Measurements from ENCODE around the gene CLDN18.

Gene CLDN18

GRCh38 chr3:138009476-138010272 lies at the start of gene CLDN18:
Gene CLDN18 (plus strand): TSS chr3:138010165. CDS start chr3:138010226, 61 bp downstream.
- H3K9ac ChIP-seq (ENCODE audit: low read length): no peak within 1 kb of the TSS
- no peaks in the 10 kb centered on the region for H3K27me3 ChIP-seq (ENCODE audit: control insufficient read depth, insufficient read depth, low read length)
- no peaks in the 10 kb centered on the region for H3K36me3 ChIP-seq (ENCODE audit: control insufficient read depth, insufficient read depth, low read length)
- no peaks in the 10 kb centered on the region for H3K4me1 ChIP-seq (ENCODE audit: control insufficient read depth, insufficient read depth, low read length)
- H3K4me3 ChIP-seq (ENCODE audit: low read depth, low read length): no peak within 1 kb of the TSS
- peaks cover 3% of the 10 kb centered on the region; the same call in 1 of the 2 replicates for H3K9me3 ChIP-seq (ENCODE audit: control insufficient read depth, insufficient read depth, low read depth, low read length)
- no peak within 1 kb of the TSS for H3K27ac ChIP-seq (ENCODE audit: low read depth, low read length)

GRCh38 chr3:137962251-137962650 lies 47.7 kb upstream of the CLDN18 start:
- Histone ChIP-seq H3K4me3 (ENCODE audit: low read depth, low read length) (no peak overlapping the region), H3K4me1 (ENCODE audit: control insufficient read depth, insufficient read depth, low read length) (peaks cover 17% of the 10 kb centered on the region), H3K9me3 (ENCODE audit: control insufficient read depth, insufficient read depth, low read depth, low read length) (no peaks in the 10 kb centered on the region; the same call in 1 of the 2 replicates), H3K9ac (ENCODE audit: low read length) (no peak overlapping the region), H3K27me3 (ENCODE audit: control insufficient read depth, insufficient read depth, low read length) (no peaks in the 10 kb centered on the region), H3K27ac (ENCODE audit: low read depth, low read length) (no peak overlapping the region), H3K36me3 (ENCODE audit: control insufficient read depth, insufficient read depth, low read length) (no peaks in the 10 kb centered on the region)

- Histone ChIP-seq H3K4me1 (ENCODE audit: control insufficient read depth, insufficient read depth, low read length) (peaks cover 5% of the 10 kb centered on the region), H3K4me3 (ENCODE audit: low read depth, low read length) (no peak overlapping the region), H3K9me3 (ENCODE audit: control insufficient read depth, insufficient read depth, low read depth, low read length) (no peaks in the 10 kb centered on the region; the same call in 1 of the 2 replicates), H3K36me3 (ENCODE audit: control insufficient read depth, insufficient read depth, low read length) (no peaks in the 10 kb centered on the region), H3K27ac (ENCODE audit: low read depth, low read length) (no peak overlapping the region), H3K27me3 (ENCODE audit: control insufficient read depth, insufficient read depth, low read length) (no peaks in the 10 kb centered on the region), H3K9ac (ENCODE audit: low read length) (no peak overlapping the region)
Measured at GRCh38 chr3:137963463-137963862, 46.5 kb upstream of the CLDN18 start.

GRCh38 chr3:137970914-137971831 lies 38.8 kb upstream of the CLDN18 start:
- Histone ChIP-seq H3K9ac (ENCODE audit: low read length) (no peak overlapping the region), H3K4me1 (ENCODE audit: control insufficient read depth, insufficient read depth, low read length) (no peaks in the 10 kb centered on the region)

GRCh38 chr3:137972396-137972795 lies 37.6 kb upstream of the CLDN18 start:
- Histone ChIP-seq H3K27ac (ENCODE audit: low read depth, low read length) (no peak overlapping the region), H3K27me3 (ENCODE audit: control insufficient read depth, insufficient read depth, low read length) (no peaks in the 10 kb centered on the region), H3K9ac (ENCODE audit: low read length) (no peak overlapping the region), H3K36me3 (ENCODE audit: control insufficient read depth, insufficient read depth, low read length) (no peaks in the 10 kb centered on the region), H3K4me1 (ENCODE audit: control insufficient read depth, insufficient read depth, low read length) (no peaks in the 10 kb centered on the region), H3K4me3 (ENCODE audit: low read depth, low read length) (no peak overlapping the region), H3K9me3 (ENCODE audit: control insufficient read depth, insufficient read depth, low read depth, low read length) (no peaks in the 10 kb centered on the region)

More at GRCh38 chr3:137970914-137971831, 38.8 kb upstream of the CLDN18 start:
- Histone ChIP-seq H3K4me3 (ENCODE audit: low read depth, low read length) (no peak overlapping the region), H3K36me3 (ENCODE audit: control insufficient read depth, insufficient read depth, low read length) (no peaks in the 10 kb centered on the region), H3K27ac (ENCODE audit: low read depth, low read length) (no peak overlapping the region), H3K27me3 (ENCODE audit: control insufficient read depth, insufficient read depth, low read length) (no peaks in the 10 kb centered on the region), H3K9me3 (ENCODE audit: control insufficient read depth, insufficient read depth, low read depth, low read length) (no peaks in the 10 kb centered on the region)

GRCh38 chr3:137978328-137978727 lies 31.6 kb upstream of the CLDN18 start:
- Histone ChIP-seq H3K36me3 (ENCODE audit: control insufficient read depth, insufficient read depth, low read length) (no peaks in the 10 kb centered on the region), H3K4me3 (ENCODE audit: low read depth, low read length) (no peak overlapping the region), H3K4me1 (ENCODE audit: control insufficient read depth, insufficient read depth, low read length) (no peaks in the 10 kb centered on the region), H3K27ac (ENCODE audit: low read depth, low read length) (no peak overlapping the region), H3K27me3 (ENCODE audit: control insufficient read depth, insufficient read depth, low read length) (no peaks in the 10 kb centered on the region), H3K9ac (ENCODE audit: low read length) (no peak overlapping the region), H3K9me3 (ENCODE audit: control insufficient read depth, insufficient read depth, low read depth, low read length) (peaks cover 17% of the 10 kb centered on the region)

GRCh38 chr3:137987723-137988122 lies 22.2 kb upstream of the CLDN18 start:
- Histone ChIP-seq H3K36me3 (ENCODE audit: control insufficient read depth, insufficient read depth, low read length) (no peaks in the 10 kb centered on the region), H3K9me3 (ENCODE audit: control insufficient read depth, insufficient read depth, low read depth, low read length) (no peaks in the 10 kb centered on the region), H3K4me3 (ENCODE audit: low read depth, low read length) (no peak overlapping the region), H3K27me3 (ENCODE audit: control insufficient read depth, insufficient read depth, low read length) (no peaks in the 10 kb centered on the region), H3K9ac (ENCODE audit: low read length) (no peak overlapping the region), H3K4me1 (ENCODE audit: control insufficient read depth, insufficient read depth, low read length) (no peaks in the 10 kb centered on the region), H3K27ac (ENCODE audit: low read depth, low read length) (no peak overlapping the region)

- H3K4me3 ChIP-seq (ENCODE audit: low read depth, low read length): no peak overlapping the region
- no peaks in the 10 kb centered on the region for H3K4me1 ChIP-seq (ENCODE audit: control insufficient read depth, insufficient read depth, low read length)
- H3K27me3 ChIP-seq (ENCODE audit: control insufficient read depth, insufficient read depth, low read length): no peaks in the 10 kb centered on the region
- H3K9me3 ChIP-seq (ENCODE audit: control insufficient read depth, insufficient read depth, low read depth, low read length): no peaks in the 10 kb centered on the region
- no peak overlapping the region for H3K9ac ChIP-seq (ENCODE audit: low read length)
- no peaks in the 10 kb centered on the region for H3K36me3 ChIP-seq (ENCODE audit: control insufficient read depth, insufficient read depth, low read length)
- no peak overlapping the region for H3K27ac ChIP-seq (ENCODE audit: low read depth, low read length)
Measured at GRCh38 chr3:137988152-137988551, 21.8 kb upstream of the CLDN18 start.

- Histone ChIP-seq H3K27ac (ENCODE audit: low read depth, low read length) (no peak overlapping the region), H3K36me3 (ENCODE audit: control insufficient read depth, insufficient read depth, low read length) (no peaks in the 10 kb centered on the region), H3K27me3 (ENCODE audit: control insufficient read depth, insufficient read depth, low read length) (no peaks in the 10 kb centered on the region), H3K9me3 (ENCODE audit: control insufficient read depth, insufficient read depth, low read depth, low read length) (peaks cover 5% of the 10 kb centered on the region; the same call in 1 of the 2 replicates), H3K4me1 (ENCODE audit: control insufficient read depth, insufficient read depth, low read length) (no peaks in the 10 kb centered on the region), H3K9ac (ENCODE audit: low read length) (no peak overlapping the region), H3K4me3 (ENCODE audit: low read depth, low read length) (no peak overlapping the region)
Measured at GRCh38 chr3:137988982-137989381, 21.0 kb upstream of the CLDN18 start.

- no peaks in the 10 kb centered on the region for H3K36me3 ChIP-seq (ENCODE audit: control insufficient read depth, insufficient read depth, low read length)
- H3K27ac ChIP-seq (ENCODE audit: low read depth, low read length): no peak overlapping the region
- H3K27me3 ChIP-seq (ENCODE audit: control insufficient read depth, insufficient read depth, low read length): no peaks in the 10 kb centered on the region
- H3K4me3 ChIP-seq (ENCODE audit: low read depth, low read length): no peak overlapping the region
- H3K4me1 ChIP-seq (ENCODE audit: control insufficient read depth, insufficient read depth, low read length): no peaks in the 10 kb centered on the region
- peaks cover 10% of the 10 kb centered on the region; the same call in 1 of the 2 replicates for H3K9me3 ChIP-seq (ENCODE audit: control insufficient read depth, insufficient read depth, low read depth, low read length)
- no peak overlapping the region for H3K9ac ChIP-seq (ENCODE audit: low read length)
Measured at GRCh38 chr3:137990427-137990826, 19.5 kb upstream of the CLDN18 start.

GRCh38 chr3:137992592-137992991 lies 17.4 kb upstream of the CLDN18 start:
- Histone ChIP-seq H3K27ac (ENCODE audit: low read depth, low read length) (no peak overlapping the region), H3K27me3 (ENCODE audit: control insufficient read depth, insufficient read depth, low read length) (no peaks in the 10 kb centered on the region), H3K9me3 (ENCODE audit: control insufficient read depth, insufficient read depth, low read depth, low read length) (peaks cover 10% of the 10 kb centered on the region; the same call in 1 of the 2 replicates)

More at GRCh38 chr3:137992592-137992991, 17.4 kb upstream of the CLDN18 start:
- Histone ChIP-seq H3K4me1 (ENCODE audit: control insufficient read depth, insufficient read depth, low read length) (no peaks in the 10 kb centered on the region), H3K36me3 (ENCODE audit: control insufficient read depth, insufficient read depth, low read length) (no peaks in the 10 kb centered on the region), H3K4me3 (ENCODE audit: low read depth, low read length) (no peak overlapping the region), H3K9ac (ENCODE audit: low read length) (no peak overlapping the region)
